Activated T-cell treated with anti-CD3 and anti-CD28 coated beads, Interleukin-2, amount 50 U/mL, for 4 hours (primary cell): ENCODE data around the gene ABCC1. TPM values are rescaled to one million over a fixed set of nuclear protein-coding genes. Genes with fewer than 3 reads are reported as not detected.
"Not testable (repeated sequence)": the region's sequence is repeated elsewhere in the genome, so short reads cannot be mapped to it uniquely, and the experiment has no call there.

Source experiments
- ATAC-seq, 2 donors: fragments of 200-7000 bp; cut with Tn5 transposase; one replicate each; pipeline ENCODE4 v1.10.0; 2021
- DNase-seq: peaks from one replicate; pipeline ENCODE4 v3.0.0-alpha.2; 2020
- H3K27me3 Mint-ChIP-seq: one replicate; pipeline ENCODE4 v1.8.0; 2021; ENCODE audit warnings: low read depth, mixed read lengths
- H3K36me3 Mint-ChIP-seq: one replicate; pipeline ENCODE4 v1.8.0; 2022; ENCODE audit warnings: mixed read lengths; ENCODE audit not compliant: insufficient read depth
- H3K4me1 Mint-ChIP-seq: one replicate; pipeline ENCODE4 v1.8.0; 2021; ENCODE audit warnings: low read depth, mixed read lengths
- H3K4me3 Mint-ChIP-seq: one replicate; pipeline ENCODE4 v1.8.0; 2021; ENCODE audit warnings: mild to moderate bottlenecking, moderate library complexity, mixed read lengths
- H3K9me3 Mint-ChIP-seq: one replicate; pipeline ENCODE4 v1.8.0; 2021; ENCODE audit warnings: mixed read lengths
- total RNA-seq, 3 donors: library from RNA; stranded (reverse); gene quantifications; one replicate each; pipeline ENCODE4 v1.2.1, GENCODE V29; 2021

The ABCC1 gene
- total RNA-seq, 3 donors from 2014 or later, result 53.3 to 59.5 (median 54.3) TPM

DNA sequence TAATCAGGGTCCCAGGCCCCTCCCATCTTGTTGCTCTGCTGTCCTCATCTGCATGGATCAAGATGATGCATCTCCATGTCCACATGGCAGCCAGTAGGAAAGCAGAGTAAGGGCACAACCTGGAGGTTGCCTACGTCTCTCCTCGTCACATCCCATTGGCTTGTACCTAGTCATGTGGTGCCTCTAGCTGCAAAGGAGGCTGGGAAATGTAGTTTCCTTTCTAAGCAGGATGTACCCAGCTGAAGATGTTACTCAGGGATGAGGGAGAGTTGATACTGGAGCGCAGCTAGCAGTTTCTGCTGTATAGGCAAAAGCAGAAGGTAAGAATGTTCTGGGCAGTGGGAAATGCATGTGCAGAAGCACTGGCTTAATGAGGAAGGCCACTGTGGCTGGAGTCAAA lies 20.8 kb downstream of the ABCC1 start:
- Mint-ChIP-seq H3K4me3 (no peak overlapping the region), H3K36me3 (peaks cover 32% of the 10 kb centered on the region)
- DNase-seq, result no peak

GRCh38 chr16:15970743-15971439 lies 21.5 kb downstream of the ABCC1 start:
- no peak for ATAC-seq
- Mint-ChIP-seq H3K9me3 (peaks cover 9% of the 10 kb centered on the region), H3K36me3 (peaks cover 36% of the 10 kb centered on the region), H3K27me3 (no peaks in the 10 kb centered on the region), H3K4me3 (no peak overlapping the region), H3K4me1 (peaks cover 38% of the 10 kb centered on the region)
- no peak for DNase-seq

More for the DNA sequence above, 20.8 kb downstream of the ABCC1 start:
- Mint-ChIP-seq H3K4me1 (peaks cover 39% of the 10 kb centered on the region), H3K27me3 (no peaks in the 10 kb centered on the region), H3K9me3 (peaks cover 9% of the 10 kb centered on the region)
- ATAC-seq, result peak in 1 of 2 donors; percentile 43

DNA sequence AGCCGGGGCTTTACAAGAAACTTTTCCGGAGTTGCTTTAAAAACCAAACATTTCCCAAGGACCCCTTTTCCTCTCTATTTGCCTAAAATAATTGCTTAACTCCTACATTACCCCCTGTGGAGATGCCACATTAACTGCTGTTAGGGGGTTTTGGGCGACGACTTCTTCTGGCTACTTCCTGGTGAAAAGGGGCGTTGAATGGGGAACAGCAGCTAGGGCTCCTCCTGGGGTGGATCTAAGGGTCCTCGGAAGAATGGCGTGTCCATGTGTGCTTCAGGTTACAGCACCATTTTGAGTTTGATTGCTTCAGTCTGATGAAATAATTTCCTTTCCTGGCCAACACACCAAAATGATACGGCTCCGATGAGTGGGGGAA lies 22.0 kb downstream of the ABCC1 start:
- DNase-seq (no peak), ATAC-seq (no peak)
- H3K9me3 Mint-ChIP-seq, result peaks cover 9% of the 10 kb centered on the region
- peaks cover 42% of the 10 kb centered on the region for H3K36me3 Mint-ChIP-seq
- no peaks in the 10 kb centered on the region for H3K27me3 Mint-ChIP-seq
- no peak overlapping the region for H3K4me3 Mint-ChIP-seq
- peaks cover 38% of the 10 kb centered on the region for H3K4me1 Mint-ChIP-seq

GRCh38 chr16:15972046-15972868 lies 22.8 kb downstream of the ABCC1 start:
- H3K27me3 Mint-ChIP-seq, result no peaks in the 10 kb centered on the region
- H3K4me1 Mint-ChIP-seq, result peaks cover 36% of the 10 kb centered on the region
- peaks cover 47% of the 10 kb centered on the region for H3K36me3 Mint-ChIP-seq
- H3K4me3 Mint-ChIP-seq, result no peak overlapping the region
- ATAC-seq (no peak), DNase-seq (no peak)
- H3K9me3 Mint-ChIP-seq, result peaks cover 9% of the 10 kb centered on the region

GRCh38 chr16:15973421-15973820 lies 24.0 kb downstream of the ABCC1 start:
- Mint-ChIP-seq H3K36me3 (peaks cover 57% of the 10 kb centered on the region), H3K4me1 (peaks cover 30% of the 10 kb centered on the region), H3K9me3 (peaks cover 12% of the 10 kb centered on the region), H3K4me3 (no peak overlapping the region), H3K27me3 (no peaks in the 10 kb centered on the region)
- ATAC-seq, result no peak
- no peak for DNase-seq

DNA sequence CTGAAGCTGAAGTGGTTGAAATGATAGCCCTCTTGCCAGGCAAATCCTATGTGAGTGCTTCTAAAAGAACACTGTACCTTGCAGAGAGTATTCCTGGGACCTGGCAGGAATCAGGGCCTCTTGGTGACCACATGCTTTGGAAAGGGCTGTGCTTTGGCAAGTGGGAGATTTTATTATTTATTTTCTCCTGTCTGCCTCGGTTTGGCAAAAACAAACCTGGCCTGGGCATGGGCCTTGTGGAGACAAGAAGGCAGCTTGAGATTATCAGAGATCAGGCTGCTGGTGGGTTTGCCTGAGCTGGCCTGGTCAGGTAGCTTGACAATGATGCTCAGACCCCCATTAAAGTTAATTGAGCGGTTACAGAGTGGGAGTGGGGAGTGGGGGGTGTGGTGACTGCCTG lies 24.6 kb downstream of the ABCC1 start:
- H3K9me3 Mint-ChIP-seq, result peaks cover 16% of the 10 kb centered on the region
- no peak overlapping the region for H3K4me3 Mint-ChIP-seq
- H3K4me1 Mint-ChIP-seq, result peaks cover 32% of the 10 kb centered on the region
- H3K36me3 Mint-ChIP-seq, result peaks cover 61% of the 10 kb centered on the region
- ATAC-seq (no peak), DNase-seq (no peak)
- no peaks in the 10 kb centered on the region for H3K27me3 Mint-ChIP-seq

DNA sequence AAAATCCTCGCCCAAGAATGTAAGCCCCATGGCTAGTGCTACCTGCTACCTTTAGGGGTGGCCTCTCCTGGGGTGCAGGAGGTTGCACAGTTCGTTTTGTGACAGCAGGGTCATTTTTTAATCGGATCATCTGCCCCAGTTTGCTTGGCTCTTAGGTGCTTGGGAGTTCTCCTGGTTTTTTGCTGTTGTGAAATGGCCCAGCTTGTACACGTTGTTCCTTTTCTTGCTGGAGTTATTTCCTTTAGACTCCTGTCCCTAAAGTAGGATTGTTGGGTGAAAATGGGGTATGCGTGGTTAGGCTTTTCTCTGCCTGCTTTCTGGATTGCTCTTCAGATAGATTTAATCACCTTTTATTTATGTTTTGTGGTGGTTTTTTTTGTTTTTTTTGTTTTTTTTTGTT lies 25.8 kb downstream of the ABCC1 start:
- no peak for DNase-seq
- peaks cover 30% of the 10 kb centered on the region for H3K4me1 Mint-ChIP-seq
- no peak for ATAC-seq

GRCh38 chr16:15976225-15976812 lies 26.9 kb downstream of the ABCC1 start:
- no peak for ATAC-seq
- Mint-ChIP-seq H3K27me3 (no peaks in the 10 kb centered on the region), H3K4me3 (no peak overlapping the region), H3K4me1 (peaks cover 25% of the 10 kb centered on the region), H3K36me3 (peaks cover 69% of the 10 kb centered on the region), H3K9me3 (peaks cover 26% of the 10 kb centered on the region)
- no peak for DNase-seq

More for the DNA sequence above, 25.8 kb downstream of the ABCC1 start:
- peaks cover 66% of the 10 kb centered on the region for H3K36me3 Mint-ChIP-seq
- no peaks in the 10 kb centered on the region for H3K27me3 Mint-ChIP-seq
- no peak overlapping the region for H3K4me3 Mint-ChIP-seq
- peaks cover 20% of the 10 kb centered on the region for H3K9me3 Mint-ChIP-seq

DNA sequence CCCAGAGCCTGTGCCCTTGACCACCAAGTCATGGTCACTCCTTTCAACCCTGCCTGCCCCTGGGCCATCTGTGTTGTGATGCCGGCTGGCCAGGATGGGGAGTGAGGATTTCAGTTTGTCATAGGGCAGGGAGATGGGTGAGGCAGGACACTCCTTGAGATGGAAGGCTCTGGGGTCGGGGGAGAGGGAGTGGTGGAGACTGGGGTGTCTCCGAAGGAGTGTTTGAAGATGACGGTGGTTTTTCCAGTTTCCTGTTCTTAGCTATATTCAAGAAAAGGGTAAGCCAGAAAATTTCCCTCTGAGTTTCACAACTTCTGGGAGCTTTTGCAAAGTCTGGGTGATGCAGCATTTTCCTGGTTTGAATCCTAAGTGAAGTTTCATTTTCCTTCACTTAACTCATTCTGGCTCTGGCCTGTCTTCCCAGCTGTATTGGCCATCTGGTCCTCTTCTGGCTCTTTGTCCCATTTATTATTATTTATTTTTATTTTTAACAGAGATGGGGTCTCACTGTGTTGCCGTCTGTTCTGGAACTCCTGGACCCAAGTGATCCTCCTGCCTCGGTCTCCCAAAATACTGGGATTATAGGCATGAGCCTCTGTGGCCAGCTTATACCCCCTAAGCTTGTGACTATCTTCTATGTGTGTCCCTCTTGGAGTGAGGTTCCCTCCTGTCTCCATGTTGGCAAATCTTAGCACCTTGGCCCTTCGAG lies 27.7 kb downstream of the ABCC1 start:
- no peak for ATAC-seq

GRCh38 chr16:15979801-15980200 lies 30.4 kb downstream of the ABCC1 start:
- H3K27me3 Mint-ChIP-seq, result no peaks in the 10 kb centered on the region
- peaks cover 28% of the 10 kb centered on the region for H3K9me3 Mint-ChIP-seq
- H3K4me3 Mint-ChIP-seq, result no peak overlapping the region
- no peak for DNase-seq
- H3K4me1 Mint-ChIP-seq, result peaks cover 26% of the 10 kb centered on the region
- no peak for ATAC-seq
- H3K36me3 Mint-ChIP-seq, result peaks cover 63% of the 10 kb centered on the region

More for the DNA sequence above, 27.7 kb downstream of the ABCC1 start:
- DNase-seq, result no peak
- peaks cover 71% of the 10 kb centered on the region for H3K36me3 Mint-ChIP-seq
- no peak overlapping the region for H3K4me3 Mint-ChIP-seq
- peaks cover 28% of the 10 kb centered on the region for H3K9me3 Mint-ChIP-seq
- H3K4me1 Mint-ChIP-seq, result peaks cover 22% of the 10 kb centered on the region
- no peaks in the 10 kb centered on the region for H3K27me3 Mint-ChIP-seq

DNA sequence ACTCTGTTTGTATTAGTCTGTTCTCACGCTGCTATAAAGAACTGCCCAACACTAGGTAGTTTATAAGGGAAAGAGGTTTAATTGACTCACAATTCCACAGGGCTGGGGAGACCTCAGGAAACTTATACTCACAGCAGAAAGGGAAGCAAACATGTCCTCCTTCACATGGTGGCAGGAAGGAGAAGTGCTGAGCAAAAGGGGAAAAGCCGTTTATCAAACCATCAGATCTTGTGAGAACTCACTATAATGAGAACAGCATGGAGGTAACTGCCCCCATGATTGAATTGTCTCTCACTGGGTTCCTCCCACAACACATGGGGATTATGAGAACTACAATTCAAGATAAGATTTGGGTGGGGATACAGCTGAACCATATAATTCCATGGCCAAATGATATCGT lies 30.9 kb downstream of the ABCC1 start:
- Mint-ChIP-seq H3K4me3 (no peak overlapping the region), H3K9me3 (peaks cover 28% of the 10 kb centered on the region), H3K4me1 (peaks cover 22% of the 10 kb centered on the region), H3K27me3 (no peaks in the 10 kb centered on the region), H3K36me3 (peaks cover 59% of the 10 kb centered on the region)
- no peak for ATAC-seq
- DNase-seq, result no peak

DNA sequence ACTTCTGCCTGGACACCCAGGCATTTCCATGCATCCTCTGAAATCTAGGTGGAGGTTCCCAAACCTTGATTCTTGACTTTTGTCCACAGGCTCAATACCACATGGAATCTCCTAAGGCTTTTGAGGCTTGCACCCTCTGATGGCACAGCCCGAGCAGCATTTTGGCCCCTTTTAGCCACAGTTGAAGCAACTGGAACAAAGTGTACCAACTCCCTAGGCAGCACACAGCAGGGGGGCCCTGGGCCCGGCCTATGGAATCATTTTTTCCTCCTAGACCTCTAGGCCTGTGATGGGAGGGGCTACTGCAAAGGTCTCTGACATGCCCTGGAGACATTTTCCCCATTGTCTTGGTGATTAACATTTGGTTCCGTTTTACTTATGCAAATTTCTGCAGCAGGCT lies 32.0 kb downstream of the ABCC1 start:
- Mint-ChIP-seq H3K9me3 (peaks cover 28% of the 10 kb centered on the region), H3K4me3 (no peak overlapping the region), H3K36me3 (peaks cover 50% of the 10 kb centered on the region), H3K4me1 (peaks cover 17% of the 10 kb centered on the region), H3K27me3 (no peaks in the 10 kb centered on the region)
- DNase-seq (no peak), ATAC-seq (no peak)

DNA sequence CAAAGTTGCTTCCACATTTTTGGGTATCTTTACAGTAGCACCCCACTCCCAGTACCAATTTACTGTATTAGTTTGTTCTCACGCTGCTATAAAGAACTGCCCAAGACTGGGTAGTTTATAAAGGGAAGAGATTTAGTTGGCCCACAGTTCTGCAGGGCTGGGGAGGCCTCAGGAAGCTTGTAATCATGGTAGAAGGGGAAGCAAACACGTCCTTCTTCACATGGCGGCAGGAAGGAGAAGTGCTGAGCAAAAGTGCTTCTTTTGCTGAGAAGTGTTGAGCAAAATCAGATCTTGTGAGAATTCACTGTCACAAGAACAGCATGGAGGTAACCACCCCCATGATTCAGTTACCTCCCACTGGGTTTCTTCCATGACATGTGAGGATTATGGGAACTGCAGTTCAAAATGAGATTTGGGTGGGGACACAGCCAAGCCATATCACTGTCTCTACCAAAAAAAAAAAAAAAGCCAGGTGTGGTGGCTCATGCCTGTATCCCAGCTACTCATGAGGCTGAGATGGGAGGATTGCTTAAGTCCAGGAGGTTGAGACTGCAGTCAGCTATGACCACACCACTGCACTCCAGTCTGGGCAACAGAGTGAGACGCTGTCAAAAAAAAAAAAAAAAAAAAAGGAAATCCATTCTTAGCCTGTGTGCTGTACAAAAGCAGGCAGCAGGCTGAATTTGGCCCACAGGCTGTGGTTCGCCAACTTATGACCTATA lies 32.9 kb downstream of the ABCC1 start:
- not testable (repeated sequence) for ATAC-seq, H3K27me3 Mint-ChIP-seq, H3K4me3 Mint-ChIP-seq, DNase-seq
- H3K4me1 Mint-ChIP-seq, result peaks cover 20% of the 10 kb centered on the region
- H3K9me3 Mint-ChIP-seq, result peaks cover 28% of the 10 kb centered on the region
- peaks cover 44% of the 10 kb centered on the region for H3K36me3 Mint-ChIP-seq

- H3K27me3 Mint-ChIP-seq, result no peaks in the 10 kb centered on the region
- H3K4me3 Mint-ChIP-seq, result no peak overlapping the region
- H3K36me3 Mint-ChIP-seq, result peaks cover 31% of the 10 kb centered on the region
- H3K9me3 Mint-ChIP-seq, result peaks cover 21% of the 10 kb centered on the region
- DNase-seq (no peak), ATAC-seq (no peak)
- peaks cover 32% of the 10 kb centered on the region for H3K4me1 Mint-ChIP-seq
Measured at GRCh38 chr16:15983898-15984297, 34.5 kb downstream of the ABCC1 start.
